GM12878 (cell line): ENCODE measurements around the gene C3AR1. TPM values are rescaled to one million over a fixed set of nuclear protein-coding genes. Genes with fewer than 3 reads are reported as not detected.

Source experiments
- ATAC-seq: fragments of 200-7000 bp; cut with Tn5 transposase; 3 replicates; pipeline ENCODE4 v1.9.1; 2020; ENCODE audit warnings: mild to moderate bottlenecking, moderate library complexity
- BruUV-seq: library from RNA; stranded (reverse); fragments of 400-500 nt; replicated peaks from 2 replicates; lab custom pipeline; 2021; lab: Mats Ljungman, UMichigan
- CTCF ChIA-PET: fragments of 300-600 bp; sonication (Branson Sonifier 250); formaldehyde crosslinking; extraction: SDS; loops from one replicate; lab custom pipeline; 2021; ENCODE audit warnings: inconsistent platforms; lab: Yijun Ruan, JAX
- POLR2A ChIA-PET: fragments of 350-600 bp; formaldehyde crosslinking; extraction: SDS; loops from one replicate; lab custom pipeline; 2021; ENCODE audit warnings: inconsistent platforms; lab: Charles Lee
- RAD21 ChIA-PET: fragments of 300-600 bp; sonication (Branson Sonifier 250); formaldehyde crosslinking; loops from one replicate; lab custom pipeline; 2023; ENCODE audit warnings: antibody characterized with exemption; ENCODE audit not compliant: unreplicated experiment; lab: Charles Lee
- SMC1A ChIA-PET: fragments of 300-600 bp; sonication (Branson Sonifier 250); formaldehyde crosslinking; loops from one replicate; lab custom pipeline; 2023; ENCODE audit not compliant: unreplicated experiment, uncharacterized antibody; lab: Charles Lee
- DNase-seq: peaks from one replicate; pipeline ENCODE4 v3.0.0-alpha.2; 2011; ENCODE audit warnings: low read depth, low spot score
- FAIRE-seq: peaks from 3 replicates; lab custom pipeline; 2011; peaks lifted over from hg19 to GRCh38; lab: Jason Lieb, UNC
- H2AFZ ChIP-seq: 2 replicates; pipeline ENCODE4 v1.6.0; 2011; ENCODE audit warnings: low read depth, low read length, control low read depth; ENCODE audit not compliant: control insufficient read depth
- H3K27ac ChIP-seq: 2 replicates; pipeline ENCODE4 v1.5.1; 2011; ENCODE audit warnings: control low read depth; ENCODE audit not compliant: control insufficient read depth, insufficient read depth
- H3K27me3 ChIP-seq, 2 experiments: replicated peaks in 1 of 2; 2 replicates each; pipeline versions ENCODE4 v1.6.0 to v1.6.1; 2011; ENCODE audit warnings: low read length in 1 of 2; ENCODE audit not compliant: control insufficient read depth in 2 of 2, insufficient read depth in 2 of 2
- H3K36me3 ChIP-seq, 2 experiments: 2 replicates each; pipeline ENCODE4 v1.5.1; 2011; ENCODE audit warnings: low read length in 1 of 2; ENCODE audit not compliant: control insufficient read depth in 2 of 2, insufficient read depth in 2 of 2
- H3K4me1 ChIP-seq: 2 replicates; pipeline ENCODE4 v1.6.1; 2011; ENCODE audit warnings: mild to moderate bottlenecking, low read length, moderate library complexity, mixed read lengths; ENCODE audit not compliant: control insufficient read depth, insufficient read depth
- H3K4me2 ChIP-seq: 2 replicates; pipeline ENCODE4 v1.6.0; 2011; ENCODE audit warnings: control low read depth; ENCODE audit not compliant: control insufficient read depth, insufficient read depth
- H3K4me3 ChIP-seq: fragments of 200-600 bp; sonication (generic); 2 replicates; pipeline ENCODE4 v1.5.1; 2016
- H3K79me2 ChIP-seq: 2 replicates; pipeline ENCODE4 v1.6.0; 2011; ENCODE audit warnings: low read length; ENCODE audit not compliant: control insufficient read depth, insufficient read depth
- H3K9ac ChIP-seq: 2 replicates; pipeline ENCODE4 v1.8.0; 2011; ENCODE audit warnings: low read length, control low read depth, mixed read lengths; ENCODE audit not compliant: control insufficient read depth, insufficient read depth
- H3K9me3 ChIP-seq: replicated peaks from 3 replicates; pipeline ENCODE4 v1.5.1; 2011; ENCODE audit warnings: mild to moderate bottlenecking, low read length; ENCODE audit not compliant: control insufficient read depth, insufficient read depth
- H4K20me1 ChIP-seq: 2 replicates; pipeline ENCODE4 v1.6.0; 2011; ENCODE audit not compliant: control insufficient read depth, insufficient read depth
- BACH1 ChIP-seq: fragments of 450-650 bp; IDR thresholded peaks from 2 replicates; pipeline ENCODE4 v1.6.1; 2017; ENCODE audit warnings: mild to moderate bottlenecking, borderline replicate concordance
- EGR1 ChIP-seq, 2 experiments: IDR thresholded peaks; 1 replicate in 1 of 2; 2 replicates in 1 of 2; pipeline ENCODE4 v1.6.1; 2011 to 2012; ENCODE audit warnings: low read depth in 2 of 2, low read length in 2 of 2, borderline replicate concordance in 1 of 2, mild to moderate bottlenecking in 1 of 2, moderate library complexity in 1 of 2
- EZH2 ChIP-seq: IDR thresholded peaks from 2 replicates; pipeline ENCODE4 v1.6.1; 2012; ENCODE audit warnings: low read depth, mild to moderate bottlenecking, control low read depth, inconsistent platforms, low read length, borderline replicate concordance; ENCODE audit not compliant: control insufficient read depth
- HDAC2 ChIP-seq: fragments of 200-600 bp; sonication (generic); IDR thresholded peaks from 2 replicates; pipeline ENCODE4 v1.6.1; 2017
- KAT2A ChIP-seq: conservative IDR thresholded peaks from 2 replicates; pipeline ENCODE4 v1.6.1; 2011; ENCODE audit warnings: low read depth, low read length; ENCODE audit not compliant: control insufficient read depth
- LARP7 ChIP-seq: fragments of 450-650 bp; IDR thresholded peaks from 2 replicates; pipeline ENCODE4 v1.6.1; 2017; ENCODE audit warnings: mild to moderate bottlenecking
- NFIC ChIP-seq: IDR thresholded peaks from 2 replicates; pipeline ENCODE4 v1.6.1; 2012; ENCODE audit warnings: low read depth, mild to moderate bottlenecking, inconsistent platforms, low read length, moderate library complexity
- NR2C1 ChIP-seq: fragments of 450-650 bp; IDR thresholded peaks from 2 replicates; pipeline ENCODE4 v1.6.1; 2017; ENCODE audit warnings: antibody characterized with exemption, mild to moderate bottlenecking, moderate library complexity
- PAX8 ChIP-seq: fragments of 450-650 bp; IDR thresholded peaks from 2 replicates; pipeline ENCODE4 v1.6.1; 2017; ENCODE audit warnings: mild to moderate bottlenecking, moderate library complexity
- POU2F2 ChIP-seq: IDR thresholded peaks from 3 replicates; pipeline ENCODE4 v1.6.1; 2011; ENCODE audit warnings: low read depth, mild to moderate bottlenecking, low read length, borderline replicate concordance
- SPI1 ChIP-seq: IDR thresholded peaks from 2 replicates; pipeline ENCODE4 v1.6.1; 2011; ENCODE audit warnings: low read depth, mild to moderate bottlenecking, low read length, moderate library complexity, borderline replicate concordance; ENCODE audit not compliant: insufficient read depth
- TCF3 ChIP-seq: IDR thresholded peaks from 2 replicates; pipeline ENCODE4 v1.6.1; 2012; ENCODE audit warnings: low read depth, mild to moderate bottlenecking, low read length, borderline replicate concordance; ENCODE audit not compliant: insufficient read depth
- ZNF217 ChIP-seq: fragments of 450-650 bp; IDR thresholded peaks from 2 replicates; pipeline ENCODE4 v1.6.1; 2017; ENCODE audit warnings: antibody characterized with exemption, mild to moderate bottlenecking
- WGBS: methylation state at CpG from one replicate; pipeline ENCODE4 v1.1.6; 2016; ENCODE audit warnings: low lambda C conversion rate; ENCODE audit not compliant: insufficient replicate concordance, insufficient coverage; ENCODE audit errors: missing lambda C conversion rate; 5-methylcytosine and 5-hydroxymethylcytosine counted together
- in situ Hi-C: fragments of 300-500 bp; cut with MboI; formaldehyde crosslinking; loops from 9 replicates; pipeline ENCODE4 v1.14.3; 2018; ENCODE audit warnings: mixed read lengths
- intact Hi-C: fragments of 100-400 bp; cut with micrococcal nuclease; formaldehyde crosslinking; loops from one replicate; pipeline ENCODE4 v1.14.2; 2022; ENCODE audit not compliant: unreplicated experiment
- polyA plus RNA-seq, 11 experiments: library from polyadenylated mRNA; depleted of rRNA in 4 of 11; unstranded in 6 of 11; stranded (reverse) in 5 of 11; fragments of >200 nt; fragmentation: Nextera tagmentation in 4 of 11; fragmentation: Illumina TruSeq in 1 of 11; extraction: Ambion mirVana in 4 of 11; extraction: Trizol in 1 of 11; gene quantifications; 1 replicate in 1 of 11; 2 replicates in 10 of 11; pipeline versions ENCODE4 v1.2.1 to v1.2.3, GENCODE V29; 2011 to 2016; ENCODE audit warnings: inconsistent platforms in 2 of 11, missing spikeins in 2 of 11, low read depth in 1 of 11
- total RNA-seq, 4 experiments: library from RNA; depleted of rRNA in 3 of 4; stranded (reverse); fragments of >200 nt in 3 of 4; fragmentation: Illumina TruSeq in 1 of 4; extraction: Trizol in 1 of 4; gene quantifications; 2 replicates each; pipeline versions ENCODE4 v1.2.1 to v1.2.3, GENCODE V29; 2013 to 2021
- TF ChIP-seq, protein P1 (sequence below): IDR thresholded peaks from 2 replicates; pipeline ENCODE4 v1.6.1; 2012; ENCODE audit warnings: low read depth, low read length, improper control_type of control experiment
- TF ChIP-seq, protein P2 (sequence below): IDR thresholded peaks from 2 replicates; pipeline ENCODE4 v1.6.1; 2011; ENCODE audit warnings: low read depth, mild to moderate bottlenecking, low read length, moderate library complexity, borderline replicate concordance; ENCODE audit errors: extremely low read depth
- TF ChIP-seq, protein P3 (sequence below): fragments of 150-350 bp; IDR thresholded peaks from 2 replicates; pipeline ENCODE4 v1.6.1; 2014; ENCODE audit warnings: mild to moderate bottlenecking, low read depth, low read length
- TF ChIP-seq, protein P4 (sequence below): IDR thresholded peaks from 2 replicates; pipeline ENCODE4 v1.6.1; 2012; ENCODE audit warnings: low read depth, low read length, improper control_type of control experiment

The C3AR1 gene
- total and polyA plus RNA-seq, 10 of the 15 experiments (the other 5 are each of a cell fraction or from before 2014, with no cell fraction given): 0.08 to 0.42 (median 0.10) TPM; not detected in 5

DNA sequence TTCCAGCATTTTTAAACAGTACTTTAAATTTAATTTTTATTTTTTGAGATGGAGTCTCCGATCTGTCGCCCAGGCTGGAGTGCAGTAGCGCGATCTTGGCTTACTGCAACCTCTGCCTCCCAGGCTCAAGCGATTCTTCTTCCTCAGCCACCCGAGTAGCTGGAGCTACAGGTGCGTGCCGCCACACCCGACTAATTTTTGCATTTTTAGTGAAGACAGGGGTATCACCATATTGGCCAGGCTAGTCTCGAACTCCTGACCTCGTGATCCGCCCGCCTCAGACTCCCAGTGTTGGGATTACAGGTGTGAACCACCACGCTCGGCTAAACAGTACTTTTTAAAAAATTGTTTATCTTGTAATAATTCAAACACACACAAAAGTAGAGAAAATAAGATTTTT, 37.9 kb downstream of the C3AR1 start:
- ChIA-PET RAD21 (interaction anchor here (1.7 kb wide), 1 partner anchor 60 kb away, joined by 4 read pairs; no protein-coding TSS in a partner anchor), POLR2A (interaction anchor here (0.6 kb wide), 1 partner anchor 12 kb away, joined by 8 read pairs; no protein-coding TSS in a partner anchor), SMC1A (interaction anchor here (0.7 to 2.1 kb wide), 2 partner anchors 50 to 95 kb away, joined by 3 to 5 read pairs; no protein-coding TSS in a partner anchor), CTCF (interaction anchor here (0.7 to 2.5 kb wide), 6 partner anchors 13 to 231 kb away, joined by 3 to 7 read pairs (median 3); no protein-coding TSS in a partner anchor)
- DNase-seq (no peak), ATAC-seq (no peak), FAIRE-seq (no peak)
- WGBS: 85% methylated on average over 15 of the region's 15 CpGs
- Histone ChIP-seq H4K20me1 (no peaks in the 10 kb centered on the region), H3K79me2 (peaks cover 7% of the 10 kb centered on the region), H2AFZ (no peak overlapping the region), H3K27ac (no peak overlapping the region), H3K27me3 (no peaks in the 10 kb centered on the region), H3K36me3 (no peaks in the 10 kb centered on the region), H3K4me1 (peaks cover 4% of the 10 kb centered on the region), H3K9me3 (no peaks in the 10 kb centered on the region), H3K4me3 (no peak overlapping the region), H3K4me2 (no peak overlapping the region), H3K9ac (no peak overlapping the region)
- BruUV-seq: no TSS peak
- in situ Hi-C loops: no loop called here
- intact Hi-C loops: no loop called here
- no peak for TF ChIP-seq PAX8
- TF ChIP-seq KAT2A: no peak
- TF ChIP-seq, protein P1, sequence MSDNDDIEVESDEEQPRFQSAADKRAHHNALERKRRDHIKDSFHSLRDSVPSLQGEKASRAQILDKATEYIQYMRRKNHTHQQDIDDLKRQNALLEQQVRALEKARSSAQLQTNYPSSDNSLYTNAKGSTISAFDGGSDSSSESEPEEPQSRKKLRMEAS: no peak
- no peak for TF ChIP-seq NFIC
- no peak for TF ChIP-seq BACH1
- no peak for TF ChIP-seq SPI1
- TF ChIP-seq EZH2: no peak
- no peak for TF ChIP-seq HDAC2
- TF ChIP-seq, protein P2, sequence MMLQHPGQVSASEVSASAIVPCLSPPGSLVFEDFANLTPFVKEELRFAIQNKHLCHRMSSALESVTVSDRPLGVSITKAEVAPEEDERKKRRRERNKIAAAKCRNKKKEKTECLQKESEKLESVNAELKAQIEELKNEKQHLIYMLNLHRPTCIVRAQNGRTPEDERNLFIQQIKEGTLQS: no peak
- no peak for TF ChIP-seq ZNF217
- TF ChIP-seq TCF3: no peak
- no peak for TF ChIP-seq POU2F2
- TF ChIP-seq, protein P3, sequence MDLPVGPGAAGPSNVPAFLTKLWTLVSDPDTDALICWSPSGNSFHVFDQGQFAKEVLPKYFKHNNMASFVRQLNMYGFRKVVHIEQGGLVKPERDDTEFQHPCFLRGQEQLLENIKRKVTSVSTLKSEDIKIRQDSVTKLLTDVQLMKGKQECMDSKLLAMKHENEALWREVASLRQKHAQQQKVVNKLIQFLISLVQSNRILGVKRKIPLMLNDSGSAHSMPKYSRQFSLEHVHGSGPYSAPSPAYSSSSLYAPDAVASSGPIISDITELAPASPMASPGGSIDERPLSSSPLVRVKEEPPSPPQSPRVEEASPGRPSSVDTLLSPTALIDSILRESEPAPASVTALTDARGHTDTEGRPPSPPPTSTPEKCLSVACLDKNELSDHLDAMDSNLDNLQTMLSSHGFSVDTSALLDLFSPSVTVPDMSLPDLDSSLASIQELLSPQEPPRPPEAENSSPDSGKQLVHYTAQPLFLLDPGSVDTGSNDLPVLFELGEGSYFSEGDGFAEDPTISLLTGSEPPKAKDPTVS: no peak
- TF ChIP-seq NR2C1: no peak
- TF ChIP-seq LARP7: no peak
- TF ChIP-seq, protein P4, sequence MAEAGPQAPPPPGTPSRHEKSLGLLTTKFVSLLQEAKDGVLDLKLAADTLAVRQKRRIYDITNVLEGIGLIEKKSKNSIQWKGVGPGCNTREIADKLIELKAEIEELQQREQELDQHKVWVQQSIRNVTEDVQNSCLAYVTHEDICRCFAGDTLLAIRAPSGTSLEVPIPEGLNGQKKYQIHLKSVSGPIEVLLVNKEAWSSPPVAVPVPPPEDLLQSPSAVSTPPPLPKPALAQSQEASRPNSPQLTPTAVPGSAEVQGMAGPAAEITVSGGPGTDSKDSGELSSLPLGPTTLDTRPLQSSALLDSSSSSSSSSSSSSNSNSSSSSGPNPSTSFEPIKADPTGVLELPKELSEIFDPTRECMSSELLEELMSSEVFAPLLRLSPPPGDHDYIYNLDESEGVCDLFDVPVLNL: no peak
- TF ChIP-seq EGR1 (IDR thresholded peaks at IDR 0.05; ENCODE audit: borderline replicate concordance in 1 of 2, low read depth in 2 of 2, low read length in 2 of 2): no peak
